Mammary epithelial cell (primary cell): Measurements from ENCODE around the gene PHLDA2.

ENCODE experiments used
- CTCF ChIP-seq, 2 donors: IDR thresholded peaks in 1 of 2; conservative IDR thresholded peaks in 1 of 2; 2 replicates each; pipeline ENCODE4 v1.5.1; 2011 to 2012; ENCODE audit warnings: inconsistent platforms in 2 of 2, low read length in 2 of 2, mild to moderate bottlenecking in 2 of 2, control low read depth in 1 of 2, low read depth in 1 of 2; ENCODE audit not compliant: insufficient read depth in 1 of 2; ENCODE audit errors: extremely low read depth in 1 of 2
- EZH2 ChIP-seq: IDR thresholded peaks from 2 replicates; pipeline ENCODE4 v1.6.1; 2012; ENCODE audit warnings: low read length, inconsistent platforms, borderline replicate concordance

DNA sequence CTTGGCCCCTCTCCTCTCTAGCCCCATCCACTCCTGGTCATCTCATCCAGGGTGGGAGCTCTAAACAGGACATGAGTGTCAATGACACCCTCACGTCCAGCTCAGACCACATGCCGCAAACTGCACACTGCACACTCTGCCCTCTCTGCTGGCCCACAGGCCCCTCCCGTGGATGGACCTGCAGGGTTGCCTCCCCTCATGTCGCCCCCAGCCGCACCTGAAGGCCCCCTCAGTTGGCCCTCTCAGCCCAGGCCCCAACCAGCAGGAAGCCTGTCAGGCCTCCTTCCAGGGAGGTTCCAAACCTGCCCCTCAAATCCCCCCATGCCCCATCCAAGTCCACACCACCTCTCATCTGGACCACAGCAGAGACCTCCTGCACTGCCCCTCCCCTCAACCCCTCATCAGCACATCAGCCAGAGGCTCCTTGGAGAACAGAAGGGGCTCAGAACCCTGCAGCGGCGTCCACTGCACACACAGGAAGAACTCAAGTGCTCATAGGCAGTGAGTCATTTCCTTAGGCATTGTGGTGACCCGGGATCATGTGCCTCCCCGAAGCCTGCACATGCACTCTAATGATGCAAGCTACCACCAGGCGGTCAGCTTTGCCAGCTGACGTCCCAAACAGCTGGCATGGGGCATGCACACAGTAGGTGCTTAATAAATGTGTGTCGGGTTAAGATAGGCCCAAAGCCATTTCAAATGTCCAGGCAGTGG lies 30.7 kb downstream of the PHLDA2 start:
- TF ChIP-seq CTCF (conservative IDR thresholded peaks at IDR 0.05 in 1 of 2, IDR thresholded peaks at IDR 0.05 in 1 of 2; ENCODE audit: extremely low read depth in 1 of 2, insufficient read depth in 1 of 2, low read depth in 1 of 2, low read length in 2 of 2) (no peak), EZH2 (no peak)
